GM19240 (cell line): ENCODE measurements around the gene LBR.
"Not testable (repeated sequence)": the region's sequence is repeated elsewhere in the genome, so short reads cannot be mapped to it uniquely, and the experiment has no call there.

Experiments
- DNase-seq: peaks from one replicate; pipeline ENCODE4 v3.0.0; 2011; ENCODE audit warnings: low spot score; ENCODE audit not compliant: insufficient read length

The LBR gene

DNA sequence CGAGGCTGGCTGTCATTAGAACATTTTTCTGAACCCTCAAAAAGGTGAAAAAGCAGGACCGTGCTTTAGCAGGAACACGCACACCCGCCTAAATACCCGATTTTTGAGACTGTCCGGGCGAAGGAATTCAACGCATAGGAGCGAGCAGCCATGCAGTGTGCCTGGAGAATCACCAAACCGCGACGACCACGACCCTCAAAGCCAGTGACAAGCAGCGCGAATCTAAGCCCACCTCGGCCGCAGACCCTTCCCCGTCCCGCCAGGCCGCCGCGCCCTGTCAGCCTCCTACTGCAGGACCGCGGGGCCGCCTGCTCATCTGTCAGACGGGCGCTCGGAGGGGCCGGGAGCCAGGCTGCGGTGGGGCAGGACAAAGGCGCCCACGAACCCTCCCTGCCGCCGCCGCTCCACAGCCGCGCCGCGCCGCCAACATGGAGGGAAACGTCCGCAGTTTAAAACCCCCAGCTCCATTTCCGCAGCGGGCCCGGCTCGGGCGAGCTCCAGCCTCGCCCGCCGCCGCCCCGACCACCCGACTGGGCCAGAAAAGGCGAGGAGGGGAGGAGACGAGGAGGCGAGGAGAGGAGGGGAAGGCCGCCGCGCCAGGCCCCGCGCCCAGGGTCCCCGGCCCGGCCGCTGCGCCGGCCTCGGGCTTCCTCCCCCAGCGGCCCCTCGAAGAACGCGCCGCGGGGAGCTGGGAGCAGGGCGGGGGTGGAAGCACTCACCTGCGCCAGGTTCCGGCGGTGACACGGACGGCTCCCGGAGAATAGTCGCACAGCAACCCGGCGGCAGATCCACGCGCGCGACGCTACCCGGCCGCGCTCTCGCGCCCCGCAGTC, at the start of gene LBR:
Gene LBR (minus strand): TSS at position 804 of the 833 bp plus-strand sequence. CDS start 3,963 bp downstream, outside the sequence.
- DNase-seq = no peak

DNA sequence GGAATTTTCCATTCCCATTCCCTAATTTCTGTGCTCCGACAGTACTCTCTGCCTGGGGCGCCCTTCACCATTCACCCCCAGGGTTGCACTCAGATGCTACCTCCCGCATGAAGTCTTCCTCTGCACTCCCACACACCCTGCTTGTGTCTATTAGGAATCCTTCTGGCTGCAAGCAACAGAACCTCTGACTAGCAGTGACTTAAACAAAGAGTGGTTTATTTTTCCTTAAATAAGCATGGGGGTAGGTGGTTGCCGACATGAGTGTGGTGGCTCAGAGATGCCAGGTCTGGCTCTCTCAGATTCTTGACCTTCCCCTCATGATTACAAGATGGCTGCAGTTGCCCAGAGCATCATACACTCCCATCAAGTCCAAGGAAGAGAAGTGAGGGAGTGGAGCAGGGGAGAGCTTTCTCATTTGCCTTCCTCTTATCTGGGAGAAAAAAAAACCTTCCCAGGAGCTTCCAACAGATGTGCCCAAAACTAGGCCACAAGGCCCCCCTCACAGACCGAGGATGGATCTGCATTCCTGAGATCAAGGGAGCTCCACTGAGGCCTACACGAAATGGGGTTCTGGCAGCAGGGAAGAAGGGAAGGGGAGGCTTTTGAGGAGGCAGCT, 49.6 kb upstream of the LBR start:
- no peak for DNase-seq

DNA sequence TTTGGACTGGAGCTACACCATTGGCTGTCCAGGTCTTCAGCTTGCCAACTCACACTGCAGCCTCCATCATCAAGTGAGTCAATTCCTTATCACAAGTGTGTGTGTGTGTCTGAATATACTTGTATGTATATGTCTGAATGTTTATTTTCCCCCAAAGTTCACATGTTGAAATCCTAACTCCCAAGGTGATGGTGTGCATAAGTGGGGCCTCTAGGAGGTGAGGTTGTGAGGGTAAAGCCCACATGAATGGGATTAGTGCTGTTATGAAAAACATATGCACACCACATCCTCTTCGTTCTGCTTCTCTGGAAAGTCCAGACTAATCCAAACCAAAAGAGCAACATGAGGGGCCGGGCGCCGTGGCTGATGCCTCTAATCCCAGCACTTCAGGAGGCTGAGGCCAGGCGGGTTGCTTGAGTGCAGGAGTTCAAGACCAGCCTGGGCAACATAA, 48.7 kb upstream of the LBR start:
- DNase-seq = no peak

DNA sequence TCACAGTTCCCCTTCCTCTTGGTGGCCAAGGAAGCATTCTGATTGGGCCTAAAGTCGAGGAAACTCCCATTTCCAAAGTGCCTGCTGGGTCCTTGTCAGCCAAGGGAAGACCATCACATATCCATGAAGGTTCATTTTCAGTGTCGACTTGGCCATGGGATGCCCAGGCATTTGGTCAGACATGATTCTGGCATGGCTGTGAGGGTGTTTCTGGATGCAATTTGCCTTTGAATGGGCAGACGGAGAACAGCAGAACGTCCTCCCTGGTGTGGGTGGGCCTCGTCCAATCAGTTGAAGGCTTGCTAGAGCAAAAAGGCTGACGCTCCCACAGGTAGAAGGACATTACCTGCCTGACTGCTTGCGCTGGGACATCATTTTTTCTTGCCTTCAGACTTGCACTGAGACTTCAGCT, 48.3 kb upstream of the LBR start:
- no peak for DNase-seq

DNA sequence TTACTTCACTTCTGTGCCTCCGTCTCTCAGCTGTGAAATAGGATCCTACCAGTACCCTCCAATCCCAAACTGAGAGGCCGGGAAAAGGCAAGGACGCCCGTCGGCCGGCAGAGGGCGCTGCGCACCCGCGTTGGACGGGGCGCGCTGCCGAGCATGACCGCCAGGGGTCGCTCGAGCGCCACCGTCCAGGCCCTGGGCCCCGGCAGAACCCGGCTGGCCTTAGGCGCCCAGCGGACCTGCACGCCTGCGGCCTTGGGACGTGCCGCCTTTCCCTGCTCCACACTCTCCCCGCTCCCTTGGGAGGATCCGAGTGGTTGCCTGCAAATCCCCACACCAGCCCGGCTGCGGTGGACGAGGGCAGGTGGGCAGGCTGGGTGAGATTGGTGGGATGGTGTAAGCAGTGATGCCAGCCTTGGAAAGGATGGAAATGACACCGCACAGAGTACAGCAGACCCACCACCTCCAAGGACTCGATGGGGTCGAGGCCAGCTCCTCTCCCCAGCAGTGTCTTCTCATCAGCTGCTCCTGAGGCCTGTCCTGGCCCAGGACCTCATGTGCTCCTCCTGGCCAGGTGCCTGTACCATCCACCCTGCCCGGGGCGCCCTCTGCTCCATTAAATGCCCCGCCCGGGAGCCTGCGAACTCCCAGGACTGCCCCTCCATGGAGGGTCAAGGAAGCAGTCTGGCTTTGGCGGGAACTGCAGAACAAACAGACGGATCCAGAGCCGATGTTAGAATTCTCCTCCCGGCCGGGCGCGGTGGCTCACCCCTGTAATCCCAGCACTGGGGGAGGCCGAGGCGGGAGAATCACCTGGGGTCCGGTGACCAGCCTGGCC, 47.4 kb upstream of the LBR start:
- peak; percentile 57 for DNase-seq

DNA sequence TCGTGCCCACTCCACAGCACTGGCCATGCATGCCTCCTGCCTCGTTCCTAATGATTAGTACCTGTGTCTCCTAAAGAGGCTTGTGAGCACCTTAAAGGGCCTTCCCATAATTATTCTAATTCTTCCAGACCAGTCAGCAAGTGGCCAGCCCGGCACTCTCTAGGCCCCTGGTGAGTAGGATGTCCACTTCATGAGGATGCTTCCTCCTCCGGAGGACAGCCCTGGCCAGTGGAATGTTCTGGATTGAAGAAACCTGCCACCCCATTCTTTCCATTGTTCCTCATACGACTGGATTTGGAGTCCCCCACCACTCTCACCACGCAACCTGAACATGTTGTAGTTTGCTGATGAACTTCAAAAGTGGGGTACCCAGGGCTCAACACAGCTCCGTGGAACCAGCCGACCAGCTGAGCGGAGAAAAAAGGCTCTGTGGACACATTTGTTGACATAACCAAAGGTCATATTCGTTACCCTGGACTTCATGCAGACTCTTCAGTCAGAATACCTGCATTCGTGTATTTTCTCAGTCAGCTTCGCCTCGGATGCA, 46.7 kb upstream of the LBR start:
- no peak for DNase-seq

DNA sequence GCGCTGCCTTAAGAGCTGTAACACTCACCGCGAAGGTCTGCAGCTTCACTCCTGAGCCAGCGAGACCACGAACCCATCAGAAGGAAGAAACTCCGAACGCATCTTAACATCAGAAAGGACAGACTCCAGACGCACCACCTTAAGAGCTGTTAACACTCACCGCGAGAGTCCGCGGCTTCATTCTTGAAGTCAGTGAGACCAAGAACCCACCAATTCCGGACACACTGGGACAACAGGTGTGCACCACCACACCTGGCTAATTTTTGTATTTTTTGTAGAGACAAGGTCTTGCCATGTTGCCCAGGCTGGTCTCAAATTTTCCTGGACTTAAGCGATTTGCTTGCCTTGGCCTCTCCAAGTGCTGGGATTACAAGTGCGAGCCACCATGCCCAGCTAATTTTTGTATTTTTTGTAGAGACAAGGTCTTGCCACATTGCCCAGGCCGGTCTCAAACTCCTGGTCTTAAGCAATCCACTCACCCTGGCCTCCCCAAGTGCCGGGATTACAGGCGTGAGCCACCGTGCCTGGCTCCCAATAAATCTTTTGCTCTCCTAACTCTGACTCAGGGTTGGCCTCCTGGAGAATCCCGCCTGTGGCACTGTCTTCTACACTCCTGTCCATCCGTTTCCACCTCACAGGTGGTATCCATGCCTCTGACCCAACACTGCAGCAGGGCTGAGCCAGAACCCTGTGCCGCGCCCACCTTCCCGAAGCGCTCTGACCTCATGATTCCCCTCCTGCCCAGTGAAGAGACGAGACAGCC, 46.0 kb upstream of the LBR start:
- DNase-seq = not testable (repeated sequence)

DNA sequence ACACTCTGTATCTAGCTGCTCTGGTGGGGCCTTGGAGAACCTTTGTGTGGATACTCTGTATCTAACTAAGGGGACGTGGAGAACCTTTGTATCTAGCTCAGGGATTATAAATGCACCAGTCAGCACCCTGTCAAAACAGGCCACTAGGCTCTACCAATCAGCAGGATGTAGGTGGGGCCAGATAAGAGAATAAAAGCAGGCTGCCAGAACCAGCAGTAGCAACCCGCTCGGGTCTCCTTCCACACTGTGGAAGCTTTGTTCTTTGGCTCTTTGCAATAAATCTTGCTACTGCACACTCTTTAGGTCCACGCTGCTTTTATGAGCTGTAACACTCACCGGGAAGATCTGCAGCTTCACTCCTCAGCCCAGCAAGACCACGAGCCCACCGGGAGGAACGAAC, 45.4 kb upstream of the LBR start:
- not testable (repeated sequence) for DNase-seq

DNA sequence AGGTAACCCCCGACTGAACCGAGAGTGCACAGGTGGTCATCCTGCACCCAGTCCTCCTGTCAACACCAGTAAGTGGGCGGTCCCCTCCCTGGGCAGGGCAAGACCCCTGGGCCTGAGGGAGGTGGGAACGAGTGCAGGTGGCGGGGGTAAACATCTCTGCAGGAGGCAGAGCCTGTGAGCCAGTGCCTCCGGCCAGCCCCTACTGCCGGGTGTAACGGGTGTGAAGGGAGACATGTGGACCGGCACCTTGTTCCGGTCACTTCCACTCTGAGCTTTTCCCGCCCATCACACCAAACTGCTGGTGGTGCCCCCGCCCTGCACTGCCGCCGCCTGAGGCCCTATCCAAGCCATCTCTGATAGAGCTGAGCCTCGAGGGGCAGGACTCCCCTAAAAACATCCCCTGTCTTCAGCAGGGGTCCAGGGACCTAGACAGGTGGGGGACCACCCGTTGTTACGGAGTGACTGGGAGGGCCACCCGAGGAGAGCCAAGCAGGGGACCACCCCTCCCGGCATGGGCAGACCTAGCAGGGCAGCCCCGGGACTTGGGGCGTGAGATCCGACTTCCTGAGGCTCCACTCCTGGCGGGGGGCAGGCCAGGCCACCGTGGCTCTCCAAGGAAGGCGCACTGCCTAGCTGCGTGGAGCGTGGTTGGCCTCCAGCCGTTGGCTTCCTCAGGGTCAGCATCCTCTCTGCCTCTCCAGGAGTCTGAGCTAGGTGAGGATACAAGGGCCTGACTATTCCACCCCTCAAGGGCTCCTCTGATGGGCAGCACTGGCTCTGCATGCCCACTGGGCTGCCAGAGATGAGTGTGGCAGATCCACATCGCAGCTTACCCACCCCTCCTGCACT, 43.8 kb upstream of the LBR start:
- no peak for DNase-seq

DNA sequence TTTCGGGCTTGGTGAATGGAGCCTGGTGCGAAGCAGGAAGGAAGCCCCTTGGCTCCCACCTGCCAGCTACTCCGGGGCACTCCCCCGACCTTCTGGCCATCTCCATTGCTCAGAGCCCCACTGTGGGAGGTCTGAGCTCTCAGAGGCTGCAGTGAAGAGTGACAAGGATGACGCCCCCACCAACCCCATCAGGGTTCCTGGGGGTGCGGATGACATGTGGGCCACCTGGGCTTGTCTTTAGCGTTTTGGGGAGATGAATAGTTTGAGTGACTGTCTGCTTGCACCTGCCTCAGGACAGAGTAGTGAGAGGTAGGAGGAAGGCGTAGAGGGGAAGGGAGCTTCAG, 43.2 kb upstream of the LBR start:
- DNase-seq = no peak

DNA sequence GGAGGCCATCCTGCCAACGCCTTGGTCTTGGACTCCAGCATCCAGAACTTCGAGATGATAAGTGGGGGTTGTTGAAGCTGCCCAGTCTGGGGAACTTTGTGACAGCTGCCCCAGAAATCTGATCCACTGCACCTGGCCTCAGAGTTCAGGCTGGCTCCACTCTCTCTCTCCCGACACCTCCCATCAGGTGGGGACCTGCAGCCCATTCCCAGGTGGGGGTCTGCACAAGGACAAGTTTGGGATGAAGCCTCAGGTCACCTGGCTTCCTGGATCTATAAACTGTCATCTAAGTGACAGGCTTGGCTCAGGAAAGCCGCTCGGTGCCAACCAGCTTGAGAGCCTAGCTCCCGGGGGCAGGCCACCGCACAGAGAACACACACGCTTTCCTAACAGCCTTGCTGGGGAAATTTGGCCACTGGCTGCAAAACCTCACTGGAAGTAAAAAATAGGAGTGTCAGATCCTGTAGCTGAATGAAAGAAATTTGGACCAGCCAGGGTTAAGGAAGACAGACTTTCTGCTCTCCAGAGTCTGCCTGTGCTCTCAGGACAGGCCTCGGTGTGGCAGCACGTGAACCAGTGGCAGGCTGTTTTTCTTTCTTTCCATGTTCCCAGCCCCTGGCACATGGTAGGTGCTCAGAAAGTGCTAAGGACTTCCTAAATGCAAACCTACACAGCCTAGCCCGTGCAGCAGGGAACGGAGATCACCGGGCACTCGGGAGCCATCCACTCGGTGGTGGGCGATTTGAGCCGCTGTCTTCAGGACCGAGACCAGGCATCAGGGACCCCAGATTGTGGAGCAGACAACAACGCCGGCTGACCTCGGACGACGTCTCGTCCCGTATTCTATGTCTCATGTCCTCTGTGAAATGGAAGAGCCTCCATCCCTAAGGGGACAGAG, 42.6 kb upstream of the LBR start:
- DNase-seq = no peak

DNA sequence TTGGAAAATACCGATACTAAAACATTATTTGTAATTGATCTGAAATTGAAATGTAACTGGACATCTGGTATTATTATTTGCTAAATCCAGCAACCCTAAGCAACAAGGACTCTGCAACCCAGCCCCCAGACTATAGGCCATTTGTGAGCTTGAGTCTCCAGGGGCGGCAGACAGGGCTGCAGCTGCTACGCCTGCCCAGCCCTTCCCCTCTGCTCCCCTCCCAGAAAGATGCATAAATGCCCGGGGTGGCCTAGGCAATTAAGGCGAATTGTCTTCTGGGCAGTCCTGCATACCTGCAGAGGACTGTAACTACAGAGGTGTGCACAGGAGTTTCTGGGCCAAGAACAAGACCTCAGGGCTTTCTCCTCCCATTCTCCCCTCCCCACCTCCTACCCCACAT, 41.2 kb upstream of the LBR start:
- no peak for DNase-seq

DNA sequence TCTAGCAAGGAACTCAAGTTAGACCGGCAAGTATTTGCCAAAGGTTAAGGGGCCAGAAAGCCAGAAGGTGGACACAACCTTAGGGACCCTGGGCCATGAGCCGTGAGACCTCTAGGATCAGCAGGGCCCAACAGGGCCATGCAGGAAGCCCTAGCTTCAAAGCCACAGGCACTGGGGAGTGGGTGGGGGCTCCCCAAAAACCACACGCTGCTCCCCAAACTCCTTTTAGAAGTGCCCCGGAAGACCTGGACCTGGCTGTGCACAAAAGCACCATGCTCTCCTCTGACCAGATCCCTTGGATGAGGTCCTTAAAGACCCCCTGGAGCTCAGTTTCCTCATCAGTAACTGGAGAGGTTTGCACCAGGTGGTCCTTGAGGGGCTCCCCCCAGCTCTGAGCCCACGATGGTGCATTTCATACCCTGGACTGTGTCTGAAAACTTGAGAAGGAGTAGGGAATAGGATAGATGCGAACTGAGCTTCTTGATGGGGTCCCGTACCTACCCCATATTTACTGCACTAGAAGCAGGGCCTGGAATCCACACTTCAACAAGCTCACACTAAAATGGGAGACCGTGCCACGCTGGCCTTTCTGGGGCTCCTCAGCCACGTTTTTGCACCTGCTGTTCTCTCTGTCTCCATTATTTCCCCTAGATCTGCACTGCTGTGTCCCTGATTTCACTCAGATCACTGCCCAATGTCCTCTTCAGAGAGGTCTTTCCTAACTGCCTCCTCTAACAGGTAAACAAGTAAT, 40.6 kb upstream of the LBR start:
- DNase-seq = no peak

DNA sequence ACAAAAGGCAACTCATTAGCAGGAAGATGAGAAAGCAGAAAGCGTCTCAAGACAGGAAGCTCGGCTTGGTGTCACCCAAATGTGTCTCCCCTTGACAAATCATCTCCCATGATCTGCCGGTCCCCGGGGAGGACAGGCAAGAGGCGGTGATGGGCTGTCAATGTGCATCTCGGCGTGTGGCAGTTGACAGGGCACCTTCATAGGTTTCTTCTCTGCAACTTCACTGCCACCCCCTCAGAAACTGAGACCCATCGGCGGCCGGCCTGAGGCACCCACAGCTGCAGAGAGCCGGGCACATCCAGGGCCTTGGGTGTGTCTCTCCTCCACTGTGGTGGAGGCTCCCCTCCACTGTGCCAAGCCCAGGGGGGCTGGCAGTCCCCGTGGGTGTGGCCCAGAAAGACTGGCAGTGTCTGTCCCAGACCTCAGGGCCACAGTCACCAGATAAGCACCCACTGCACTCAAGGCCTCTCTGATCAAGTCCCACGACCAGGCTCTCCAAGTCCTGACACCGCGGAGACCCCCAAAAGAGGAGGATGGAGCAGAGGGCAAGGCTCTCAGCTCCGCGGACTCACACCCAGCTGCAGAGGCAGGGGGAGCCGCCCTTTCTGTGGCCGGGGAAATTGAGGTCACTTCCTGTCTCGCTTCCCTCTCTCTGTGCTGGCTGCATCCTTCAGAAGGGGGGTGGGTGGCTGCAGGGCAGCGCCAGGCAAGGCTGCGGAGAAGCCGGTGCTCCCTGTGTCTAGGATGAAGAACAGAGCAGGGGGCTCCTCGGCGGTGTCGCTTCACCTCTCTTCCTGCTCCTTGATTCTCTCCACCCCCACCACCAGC, 39.6 kb upstream of the LBR start:
- peak; percentile 85 for DNase-seq

DNA sequence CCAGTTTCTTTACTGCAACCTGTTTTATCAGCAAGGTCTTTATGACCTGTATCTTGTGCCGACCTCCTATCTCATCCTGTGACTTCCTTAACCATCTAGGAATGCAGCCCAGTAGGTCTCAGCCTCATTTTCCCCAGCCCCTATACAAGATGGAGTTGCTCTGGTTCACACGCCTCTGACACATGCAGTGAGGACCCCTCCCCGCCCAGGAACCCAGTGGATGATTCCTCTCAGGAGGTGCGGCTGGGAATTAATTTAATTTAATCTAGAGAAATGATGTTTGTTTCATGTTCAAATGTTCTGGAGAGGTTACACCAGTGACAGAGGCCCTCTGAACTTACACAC, 39.0 kb upstream of the LBR start:
- DNase-seq = no peak

DNA sequence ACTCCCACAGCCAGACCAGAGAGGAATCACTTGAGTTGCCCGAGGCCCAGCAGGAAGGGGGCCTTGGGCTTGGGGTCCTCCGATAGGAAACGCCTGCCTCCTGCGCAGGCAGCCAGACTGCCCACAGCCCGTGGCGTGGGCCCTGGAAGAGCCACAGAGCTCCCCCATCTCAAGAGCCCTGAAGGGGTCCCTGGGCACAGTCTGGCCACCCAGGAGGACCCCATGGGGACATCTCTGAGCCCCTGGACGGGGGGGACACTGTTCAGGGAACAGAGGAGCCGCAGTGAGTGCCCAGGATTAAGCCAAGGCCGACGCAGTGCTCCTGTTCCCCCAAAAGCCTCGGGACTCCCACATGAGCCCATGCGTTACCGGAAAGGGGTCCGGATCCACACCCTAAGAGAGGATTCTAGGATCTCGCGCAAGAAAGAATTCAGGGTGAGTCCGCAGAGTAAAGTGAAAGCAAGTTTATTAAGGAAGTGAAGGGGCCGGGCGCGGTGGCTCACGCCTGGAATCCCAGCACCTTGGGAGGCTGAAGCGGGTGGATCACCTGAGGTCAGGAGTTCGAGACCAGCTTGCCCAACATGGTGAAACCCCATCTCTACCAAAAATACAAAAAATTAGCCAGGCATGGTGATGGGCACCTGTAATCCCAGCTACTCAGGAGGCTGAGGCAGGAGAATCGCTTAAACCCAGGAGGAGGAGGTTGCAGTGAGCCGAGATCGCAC, 38.1 kb upstream of the LBR start:
- DNase-seq = no peak
